ENCODE results near the gene CHST11.
"Not testable (repeated sequence)": the region's sequence is repeated elsewhere in the genome, so short reads cannot be mapped to it uniquely, and the experiment has no call there.

Gene CHST11

GRCh38 chr12:104568487-104568868 is 111.7 kb downstream of the CHST11 start:
- DNase-seq: no peak

- no peak for DNase-seq
Observed at GRCh38 chr12:104568935-104569334, 112.2 kb downstream of the CHST11 start.

GRCh38 chr12:104569346-104570173 is 112.8 kb downstream of the CHST11 start:
- no peak for DNase-seq

- no peak for DNase-seq
Observed at GRCh38 chr12:104570174-104570907, 113.6 kb downstream of the CHST11 start.

GRCh38 chr12:104571328-104571727 is 114.6 kb downstream of the CHST11 start:
- no peak for DNase-seq

- not testable (repeated sequence) for DNase-seq
Observed at GRCh38 chr12:104574353-104574752, 117.6 kb downstream of the CHST11 start.

- DNase-seq: not testable (repeated sequence)
Observed at GRCh38 chr12:104574758-104575157, 118.0 kb downstream of the CHST11 start.

GRCh38 chr12:104575442-104576186 is 118.9 kb downstream of the CHST11 start:
- DNase-seq: no peak

GRCh38 chr12:104576187-104576778 is 119.5 kb downstream of the CHST11 start:
- no peak for DNase-seq

GRCh38 chr12:104576980-104577580 is 120.3 kb downstream of the CHST11 start:
- no peak for DNase-seq

- no peak for DNase-seq
Observed at GRCh38 chr12:104577581-104577981, 120.8 kb downstream of the CHST11 start.

- DNase-seq: no peak
Observed at GRCh38 chr12:104578453-104578852, 121.7 kb downstream of the CHST11 start.

GRCh38 chr12:104579718-104580495 is 123.2 kb downstream of the CHST11 start:
- DNase-seq: no peak

GRCh38 chr12:104581005-104581570 is 124.3 kb downstream of the CHST11 start:
- no peak for DNase-seq

- no peak for DNase-seq
Observed at GRCh38 chr12:104582739-104583138, 126.0 kb downstream of the CHST11 start.

- DNase-seq: no peak
Observed at GRCh38 chr12:104583301-104583700, 126.6 kb downstream of the CHST11 start.

GRCh38 chr12:104585448-104586055 is 128.8 kb downstream of the CHST11 start:
- no peak for DNase-seq

- no peak for DNase-seq
Observed at GRCh38 chr12:104586351-104586919, 129.7 kb downstream of the CHST11 start.

GRCh38 chr12:104588047-104588920 is 131.5 kb downstream of the CHST11 start:
- no peak for DNase-seq
